Retinal pigment epithelial cell (primary cell): Measurements from ENCODE around the gene TBCD.
"Not testable (repeated sequence)": the region's sequence is repeated elsewhere in the genome, so short reads cannot be mapped to it uniquely, and the experiment has no call there.

ENCODE experiments used
- DNase-seq: peaks from one replicate; pipeline ENCODE4 v3.0.0-alpha.2; 2010; ENCODE audit warnings: low read depth
- H3K4me3 ChIP-seq: 2 replicates; pipeline ENCODE4 v1.5.1; 2011; ENCODE audit warnings: mild to moderate bottlenecking, low read length, control low read depth, moderate library complexity
- TF ChIP-seq, protein P1 (sequence below): conservative IDR thresholded peaks from 2 replicates; pipeline ENCODE4 v1.5.1; 2011; ENCODE audit warnings: low read depth, low read length, control low read depth, inconsistent platforms

The TBCD gene

DNA sequence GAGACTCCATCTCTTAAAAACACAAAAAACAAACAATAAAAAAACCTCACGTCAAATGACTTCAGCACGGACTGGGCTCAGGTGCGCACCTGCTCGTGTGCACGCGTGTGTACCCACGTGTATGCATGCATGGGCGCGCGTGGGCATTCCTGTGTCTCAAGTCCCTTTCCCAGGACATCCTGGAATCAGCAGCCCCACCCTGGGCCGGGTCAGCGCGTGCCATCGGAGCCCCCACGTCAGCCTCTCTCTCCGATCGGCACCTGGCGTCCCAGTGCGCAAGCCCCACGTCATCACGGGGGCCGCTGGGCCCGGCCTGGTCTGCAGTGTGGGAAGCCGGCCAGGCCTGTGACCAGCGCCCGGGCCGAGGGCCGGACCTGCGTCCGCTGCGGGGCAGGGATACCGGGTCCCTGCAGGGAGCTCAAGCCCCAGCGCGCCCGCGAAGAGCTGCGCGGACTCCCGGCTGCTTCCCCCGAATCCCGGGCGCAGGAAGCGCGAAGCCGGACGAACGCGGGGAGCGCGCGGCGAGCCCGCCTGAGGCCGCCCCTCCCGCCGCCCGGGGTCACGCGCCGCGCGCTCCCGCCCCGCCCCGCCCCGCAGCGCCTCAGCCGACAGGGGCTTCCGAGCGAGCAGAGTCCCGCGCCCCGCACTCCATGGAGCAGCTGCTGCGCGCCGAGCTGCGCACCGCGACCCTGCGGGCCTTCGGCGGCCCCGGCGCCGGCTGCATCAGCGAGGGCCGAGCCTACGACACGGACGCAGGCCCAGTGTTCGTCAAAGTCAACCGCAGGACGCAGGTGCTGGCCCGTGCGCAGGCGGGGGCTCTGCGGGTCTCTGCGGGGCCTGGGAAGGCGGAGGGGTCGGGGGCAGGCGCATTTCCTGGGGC is 16.6 kb upstream of the TBCD start, which contains the start of gene FN3K:
TSS of gene FN3K (plus strand) at position 629 of the 880 bp plus-strand sequence. CDS start at position 651, 22 bp downstream.
- peak; percentile 75 for DNase-seq
- peak within 1 kb of the TSS; percentile 64 for H3K4me3 ChIP-seq
- TF ChIP-seq, protein P1, sequence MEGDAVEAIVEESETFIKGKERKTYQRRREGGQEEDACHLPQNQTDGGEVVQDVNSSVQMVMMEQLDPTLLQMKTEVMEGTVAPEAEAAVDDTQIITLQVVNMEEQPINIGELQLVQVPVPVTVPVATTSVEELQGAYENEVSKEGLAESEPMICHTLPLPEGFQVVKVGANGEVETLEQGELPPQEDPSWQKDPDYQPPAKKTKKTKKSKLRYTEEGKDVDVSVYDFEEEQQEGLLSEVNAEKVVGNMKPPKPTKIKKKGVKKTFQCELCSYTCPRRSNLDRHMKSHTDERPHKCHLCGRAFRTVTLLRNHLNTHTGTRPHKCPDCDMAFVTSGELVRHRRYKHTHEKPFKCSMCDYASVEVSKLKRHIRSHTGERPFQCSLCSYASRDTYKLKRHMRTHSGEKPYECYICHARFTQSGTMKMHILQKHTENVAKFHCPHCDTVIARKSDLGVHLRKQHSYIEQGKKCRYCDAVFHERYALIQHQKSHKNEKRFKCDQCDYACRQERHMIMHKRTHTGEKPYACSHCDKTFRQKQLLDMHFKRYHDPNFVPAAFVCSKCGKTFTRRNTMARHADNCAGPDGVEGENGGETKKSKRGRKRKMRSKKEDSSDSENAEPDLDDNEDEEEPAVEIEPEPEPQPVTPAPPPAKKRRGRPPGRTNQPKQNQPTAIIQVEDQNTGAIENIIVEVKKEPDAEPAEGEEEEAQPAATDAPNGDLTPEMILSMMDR, result no peak

DNA sequence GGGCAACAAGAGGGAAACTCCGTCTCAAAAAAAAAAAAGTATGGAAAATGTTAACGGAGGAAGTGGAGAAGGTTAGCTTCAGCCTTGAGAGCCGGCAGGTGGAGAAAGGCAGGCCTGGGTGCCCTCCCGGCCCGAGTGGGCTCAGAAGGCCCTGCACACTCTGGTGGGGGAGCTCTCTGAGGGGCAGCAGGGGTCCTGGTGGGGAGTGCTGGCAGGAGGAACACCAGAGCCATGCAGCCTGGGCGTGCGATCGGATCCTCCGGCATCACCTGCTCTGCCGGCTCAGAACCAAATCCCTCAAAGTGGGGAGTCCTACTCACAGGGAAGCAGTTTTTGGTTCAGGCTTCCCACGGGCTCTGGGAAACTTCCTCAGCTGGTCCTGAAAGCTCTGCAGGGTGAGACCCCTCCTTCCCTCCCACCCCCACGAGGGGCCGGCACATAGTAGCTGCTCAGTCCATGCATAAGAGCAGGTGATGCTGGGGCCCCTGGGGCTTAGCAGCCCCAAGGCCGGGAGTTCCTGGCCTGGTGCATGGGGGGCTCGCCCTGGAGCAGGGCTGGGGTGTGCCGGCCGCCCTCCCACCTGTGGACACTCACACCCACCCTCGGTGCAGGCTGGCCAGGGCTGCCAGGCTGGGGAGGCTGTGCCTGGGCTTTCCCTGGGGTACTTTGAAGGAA is 15.2 kb upstream of the TBCD start:
- TF ChIP-seq, protein P1, result no peak

DNA sequence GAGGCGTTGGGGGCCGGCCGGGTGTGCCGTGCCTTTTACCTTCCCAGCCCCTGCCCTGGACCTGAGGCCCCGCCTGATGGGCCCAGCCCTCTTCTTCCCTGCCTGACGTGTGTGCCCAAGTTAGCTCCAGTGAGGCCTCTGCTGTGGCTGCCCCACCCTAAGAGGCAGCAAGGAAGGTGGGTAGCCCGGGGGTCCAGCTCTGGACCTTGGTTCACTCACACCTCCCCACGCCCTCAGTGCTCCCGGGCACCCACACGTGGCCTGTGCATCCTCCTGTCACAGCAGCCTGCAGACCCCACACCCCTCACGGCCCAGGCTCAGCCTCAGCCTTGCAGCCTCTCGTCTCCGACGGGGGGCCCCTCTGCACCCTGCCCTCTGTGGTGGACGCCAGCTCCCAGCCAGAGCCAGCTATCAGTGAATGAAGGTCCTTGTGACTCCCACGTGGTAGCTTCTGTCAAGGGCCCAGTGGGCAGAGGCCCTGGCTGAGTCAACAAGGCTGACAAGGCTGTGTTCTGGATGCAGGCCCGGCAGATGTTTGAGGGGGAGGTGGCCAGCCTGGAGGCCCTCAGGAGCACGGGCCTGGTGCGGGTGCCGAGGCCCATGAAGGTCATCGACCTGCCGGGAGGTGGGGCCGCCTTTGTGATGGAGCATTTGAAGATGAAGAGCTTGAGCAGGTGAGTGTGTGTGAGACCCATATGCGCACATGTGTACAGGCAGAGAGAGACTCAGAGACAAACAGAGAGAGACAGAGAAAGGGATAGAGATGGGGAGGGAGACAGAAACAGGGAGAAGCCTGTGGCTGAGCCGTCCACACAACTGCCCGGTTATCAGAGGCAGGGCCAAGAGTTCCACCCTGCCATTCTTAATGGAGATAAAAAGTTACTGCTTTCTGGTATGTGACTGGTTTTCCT is 13.6 kb upstream of the TBCD start:
- no peak overlapping the region for H3K4me3 ChIP-seq
- TF ChIP-seq, protein P1, result no peak
- DNase-seq, result no peak

More for the DNA sequence above, 15.2 kb upstream of the TBCD start:
- no peak for DNase-seq
- peak overlapping the region; percentile 64 for H3K4me3 ChIP-seq

DNA sequence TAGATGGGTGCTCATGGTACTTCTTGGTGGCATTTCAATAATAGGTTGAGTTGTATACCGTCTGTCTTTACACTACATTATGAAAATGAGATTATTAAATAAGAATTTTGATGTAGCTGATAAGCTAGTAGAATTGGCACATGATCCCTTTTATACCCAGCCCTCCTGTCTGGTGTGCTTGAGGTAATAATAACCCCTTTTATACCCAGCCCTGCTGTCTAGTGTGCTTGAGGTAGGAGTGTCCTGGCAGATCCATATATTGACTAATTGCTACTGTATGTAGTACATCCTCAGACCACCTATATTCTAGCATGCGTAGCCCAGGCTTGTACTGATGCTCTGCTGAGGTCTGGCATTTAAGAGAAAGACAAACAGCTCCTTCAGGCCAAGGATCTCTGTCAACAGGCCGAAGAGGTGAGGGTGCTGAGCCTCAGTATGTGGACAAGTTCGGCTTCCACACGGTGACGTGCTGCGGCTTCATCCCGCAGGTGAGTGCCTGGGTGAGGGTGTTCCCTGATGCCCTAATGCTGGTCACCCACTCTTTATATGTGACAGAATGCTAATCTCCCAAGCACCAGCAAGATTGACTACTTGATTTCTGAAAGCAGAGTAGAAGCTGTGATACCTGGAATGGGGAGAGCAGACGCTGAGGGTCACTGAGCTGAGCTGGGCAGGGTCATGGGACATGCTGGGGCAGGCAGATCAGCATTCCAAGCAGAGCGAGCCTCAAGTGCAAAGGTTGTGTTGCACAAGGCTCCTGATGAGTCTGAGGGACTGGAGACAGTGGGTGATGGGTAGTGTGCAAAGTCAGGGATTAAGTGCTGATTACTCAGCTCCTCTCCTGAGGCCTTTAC is 10.7 kb upstream of the TBCD start:
- no peak for DNase-seq
- H3K4me3 ChIP-seq, result no peak overlapping the region
- TF ChIP-seq, protein P1, result no peak

DNA sequence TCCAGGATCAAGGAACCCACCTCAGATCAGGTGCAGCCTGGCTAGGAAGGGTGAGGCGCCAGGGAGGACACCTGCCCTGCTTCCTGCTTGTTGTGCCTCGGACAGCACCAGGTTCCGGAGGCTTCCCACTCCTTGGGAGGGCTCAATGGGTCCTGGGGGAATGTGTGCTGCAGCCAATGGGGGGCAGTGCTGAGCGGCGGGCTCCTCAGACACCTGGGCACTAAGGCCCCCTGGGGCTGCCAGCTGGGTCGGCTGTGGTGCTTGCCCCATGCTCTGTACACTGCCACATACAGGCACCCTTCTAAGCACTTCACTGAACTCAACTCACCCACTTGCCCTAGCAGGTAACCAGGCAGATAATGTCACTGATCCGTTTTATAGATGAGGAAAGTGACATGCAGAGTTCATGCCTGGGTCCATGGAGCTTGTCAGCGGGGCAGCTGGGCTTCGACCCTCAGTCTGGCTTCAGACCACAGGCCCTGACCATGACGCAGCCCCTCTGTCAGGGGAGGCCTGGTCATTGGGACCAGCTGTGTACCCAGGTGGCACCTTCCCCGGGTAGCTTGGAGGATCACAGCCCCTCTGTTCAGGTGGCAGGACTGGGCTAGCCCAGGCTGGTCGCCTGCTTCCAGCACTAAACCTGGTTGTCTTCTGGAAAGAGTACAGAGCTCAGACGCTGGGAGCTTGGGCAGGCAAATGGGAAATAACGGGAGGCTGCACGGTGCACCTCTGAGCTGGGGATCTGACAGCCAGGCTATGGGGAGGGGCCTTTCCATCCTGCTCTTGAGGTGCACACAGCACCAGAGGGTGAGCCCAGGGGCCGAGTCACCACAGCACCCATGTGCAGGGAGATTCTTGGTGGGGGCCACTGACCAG is 8.3 kb upstream of the TBCD start:
- no peak overlapping the region for H3K4me3 ChIP-seq
- TF ChIP-seq, protein P1, result peak; percentile 22
- no peak for DNase-seq

DNA sequence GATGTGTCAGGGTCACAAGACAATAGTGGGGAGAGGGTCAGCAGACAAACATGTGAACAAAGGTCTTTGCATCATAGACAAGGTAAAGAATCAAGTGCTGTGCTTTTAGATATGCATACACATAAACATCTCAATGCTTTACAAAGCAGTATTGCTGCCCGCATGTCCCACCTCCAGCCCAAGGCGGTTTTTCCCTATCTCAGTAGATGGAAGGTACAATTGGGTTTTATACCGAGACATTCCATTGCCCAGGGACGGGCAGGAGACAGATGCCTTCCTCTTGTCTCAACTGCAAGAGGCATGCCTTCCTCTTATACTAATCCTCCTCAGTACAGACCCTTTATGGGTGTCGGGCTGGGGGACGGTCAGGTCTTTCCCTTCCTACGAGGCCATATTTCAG is 7.1 kb upstream of the TBCD start:
- not testable (repeated sequence) for DNase-seq, H3K4me3 ChIP-seq
